SH-SY5Y (cell line): Measurements from ENCODE around the gene PMEPA1.

Experiments
- GATA2 ChIP-seq: IDR thresholded peaks from 2 replicates; pipeline ENCODE4 v1.6.1; 2011; ENCODE audit warnings: mild to moderate bottlenecking, low read depth, low read length
- GATA3 ChIP-seq: IDR thresholded peaks from 2 replicates; pipeline ENCODE4 v1.6.1; 2011; ENCODE audit warnings: low read depth, mild to moderate bottlenecking, low read length, moderate library complexity

- TF ChIP-seq GATA2 (no peak), GATA3 (no peak)
Measured at GRCh38 chr20:57704245-57704644, 5.6 kb downstream of the PMEPA1 start.
